ENCODE results near the gene TSPAN9.

DNA sequence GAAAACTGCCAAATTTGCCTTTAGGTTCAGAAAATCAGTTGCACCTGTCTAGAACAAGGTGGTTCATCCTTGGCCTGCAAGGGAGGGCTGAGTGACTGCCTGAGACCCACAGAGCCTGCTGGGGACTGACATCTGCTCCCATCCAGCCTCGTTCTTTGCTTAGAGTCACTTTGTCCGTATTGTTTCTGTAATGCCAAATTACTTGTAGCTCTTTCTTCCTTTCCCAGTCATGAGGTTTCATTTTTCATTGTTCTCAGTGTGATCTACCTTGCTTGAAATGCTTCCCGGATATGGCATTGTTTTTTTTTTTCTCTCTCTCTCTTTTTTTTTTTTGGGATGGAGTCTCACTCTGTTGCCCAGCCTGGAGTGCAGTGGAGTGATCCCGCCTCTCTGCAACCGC, 21.3 kb downstream of the TSPAN9 start:
- no peak for TF ChIP-seq POLR2A (IDR thresholded peaks at IDR 0.05)
- TF ChIP-seq, protein P1, sequence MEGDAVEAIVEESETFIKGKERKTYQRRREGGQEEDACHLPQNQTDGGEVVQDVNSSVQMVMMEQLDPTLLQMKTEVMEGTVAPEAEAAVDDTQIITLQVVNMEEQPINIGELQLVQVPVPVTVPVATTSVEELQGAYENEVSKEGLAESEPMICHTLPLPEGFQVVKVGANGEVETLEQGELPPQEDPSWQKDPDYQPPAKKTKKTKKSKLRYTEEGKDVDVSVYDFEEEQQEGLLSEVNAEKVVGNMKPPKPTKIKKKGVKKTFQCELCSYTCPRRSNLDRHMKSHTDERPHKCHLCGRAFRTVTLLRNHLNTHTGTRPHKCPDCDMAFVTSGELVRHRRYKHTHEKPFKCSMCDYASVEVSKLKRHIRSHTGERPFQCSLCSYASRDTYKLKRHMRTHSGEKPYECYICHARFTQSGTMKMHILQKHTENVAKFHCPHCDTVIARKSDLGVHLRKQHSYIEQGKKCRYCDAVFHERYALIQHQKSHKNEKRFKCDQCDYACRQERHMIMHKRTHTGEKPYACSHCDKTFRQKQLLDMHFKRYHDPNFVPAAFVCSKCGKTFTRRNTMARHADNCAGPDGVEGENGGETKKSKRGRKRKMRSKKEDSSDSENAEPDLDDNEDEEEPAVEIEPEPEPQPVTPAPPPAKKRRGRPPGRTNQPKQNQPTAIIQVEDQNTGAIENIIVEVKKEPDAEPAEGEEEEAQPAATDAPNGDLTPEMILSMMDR (IDR thresholded peaks at IDR 0.05), result no peak

All from tibial nerve (tissue), 3 donors.